Measurements from ENCODE around the gene LCA5L. TPM values are rescaled to one million over a fixed set of nuclear protein-coding genes. Genes with fewer than 3 reads are reported as not detected.

Gene LCA5L
- total RNA-seq (2014; rRNA removed; shearing (Covaris generic)), result 0.69 TPM in 1 of 2 replicates, not detected in the other
- 0.73 and 1.4 TPM in 2 replicates for polyA plus RNA-seq (2016; fragmentation: Nextera tagmentation; extraction: Ambion mirVana)
- long read RNA-seq, result 0 reads

DNA sequence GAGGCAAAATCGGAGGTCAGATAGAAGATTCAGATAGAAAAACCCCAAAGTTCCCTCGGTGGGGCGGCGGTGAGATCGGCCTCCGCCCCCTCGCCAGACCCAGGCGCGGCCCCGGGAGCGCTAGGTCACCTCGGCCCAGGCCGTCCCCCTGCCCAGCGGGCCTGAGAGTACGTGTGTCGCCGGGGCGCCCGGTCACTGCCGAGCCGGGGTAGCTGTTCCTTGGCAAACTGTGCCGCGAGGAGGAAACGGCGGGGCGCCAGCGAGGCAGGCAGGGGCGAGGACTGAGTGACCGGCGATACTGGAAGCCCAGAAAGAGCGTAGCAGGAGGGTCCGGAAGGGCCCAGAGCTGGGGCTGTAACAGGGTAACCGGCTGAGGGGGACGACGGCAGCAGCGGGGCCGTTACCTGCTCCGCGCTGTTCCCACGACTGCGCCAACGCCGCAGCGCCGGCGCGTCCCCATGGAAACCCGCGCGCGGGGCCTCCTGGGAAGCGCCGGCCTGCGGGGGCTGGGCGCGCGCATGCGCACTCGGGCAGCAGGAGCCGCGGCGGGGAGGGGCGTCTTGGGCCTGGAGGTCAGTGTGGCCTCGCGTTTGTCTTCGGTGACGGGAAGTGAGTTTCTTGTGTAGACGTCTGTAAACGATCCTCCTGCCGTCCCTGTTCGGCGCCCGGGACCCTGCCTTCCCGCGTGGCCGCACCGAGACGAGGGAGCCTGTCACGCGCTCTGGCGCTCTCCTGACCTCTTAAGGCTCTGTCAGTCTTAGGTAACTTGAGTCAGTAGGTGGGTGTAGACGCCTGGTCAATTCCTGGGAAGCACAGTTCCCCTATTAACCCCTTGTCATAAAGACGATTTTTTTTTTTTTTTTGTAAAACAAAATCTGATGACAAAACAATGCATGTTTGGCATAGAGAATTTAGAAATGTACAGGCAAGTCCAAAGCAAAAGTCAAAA is at the start of gene LCA5L:
TSS of gene LCA5L (minus strand) at position 458 of the 949 bp plus-strand sequence. CDS start 17,285 bp downstream, outside the sequence.
- peak within 1 kb of the TSS; percentile 91 for H3K27ac Mint-ChIP-seq
- H3K27me3 ChIP-seq (ENCODE audit: insufficient read depth), result no peaks in the 10 kb centered on the region
- no peaks in the 10 kb centered on the region; the same call in 2 of the 3 replicates for H3K36me3 Mint-ChIP-seq (ENCODE audit: low read depth)
- no peaks in the 10 kb centered on the region for H3K36me3 ChIP-seq (ENCODE audit: insufficient read depth)
- H4K20me1 ChIP-seq (replicated peaks; ENCODE audit: insufficient read depth), result no peaks in the 10 kb centered on the region
- H3F3A ChIP-seq (replicated peaks; ENCODE audit: low read depth), result peaks cover 8% of the 10 kb centered on the region; the same call in 1 of the 2 replicates
- no peaks in the 10 kb centered on the region for H3K79me2 ChIP-seq (replicated peaks; ENCODE audit: insufficient read depth)
- no peak for TF ChIP-seq ZNF331 (CRISPR knock-in tag; IDR thresholded peaks at IDR 0.05; ENCODE audit: low read depth)
- TF ChIP-seq ZNF462 (CRISPR knock-in tag; IDR thresholded peaks at IDR 0.05), result no peak
- TF ChIP-seq CTCF (conservative IDR thresholded peaks at IDR 0.05; ENCODE audit: low read depth in 2 of 2), result 0 out of 4 replicates have a peak, but pooled peaks of 1 of the 2 experiments have one; percentile 7
- TF ChIP-seq POLR2AphosphoS5 (IDR thresholded peaks at IDR 0.05; ENCODE audit: low read depth), result peak; percentile 67
- TF ChIP-seq CREB1 (CRISPR knock-in tag; IDR thresholded peaks at IDR 0.05; ENCODE audit: low read depth), result no peak
- no peak for TF ChIP-seq ZNF114 (CRISPR knock-in tag; IDR thresholded peaks at IDR 0.05)
- no peak for TF ChIP-seq REST (IDR thresholded peaks at IDR 0.05; ENCODE audit: unreplicated experiment)
- H3K27ac ChIP-seq (ENCODE audit: low read depth), result peak within 1 kb of the TSS; percentile 46; the same call in 1 of the 2 replicates
- H2AFZ ChIP-seq, result peak within 1 kb of the TSS; percentile 98
- peaks cover 9% of the 10 kb centered on the region for H3K27me3 Mint-ChIP-seq (ENCODE audit: insufficient read depth, low read depth, poor library complexity)
- H3K4me2 ChIP-seq, result peak within 1 kb of the TSS; percentile 94
- peak within 1 kb of the TSS; percentile 89 for H3K4me3 Mint-ChIP-seq
- DNase-seq (ENCODE audit: low spot score) (peak; percentile 94), ATAC-seq (peak; percentile 87)
- peak within 1 kb of the TSS; percentile 92 for H3K4me3 ChIP-seq
- peaks cover 28% of the 10 kb centered on the region for H3K4me1 ChIP-seq (ENCODE audit: insufficient read depth)
- H3K9me3 Mint-ChIP-seq, result no peaks in the 10 kb centered on the region
- H3K4me1 Mint-ChIP-seq, result peaks cover 29% of the 10 kb centered on the region
- no peaks in the 10 kb centered on the region for H3K9me2 ChIP-seq (ENCODE audit: insufficient read depth)
